GM20431 (cell line): Measurements from ENCODE around the gene BIN2.
"Not testable (repeated sequence)": the region's sequence is repeated elsewhere in the genome, so short reads cannot be mapped to it uniquely, and the experiment has no call there.

Source experiments
- in situ Hi-C: fragments of 300-500 bp; cut with MseI, MboI; formaldehyde crosslinking; loops from one replicate; pipeline ENCODE4 v1.15.0; 2020; ENCODE audit warnings: low sequenced_read_pairs; ENCODE audit not compliant: unreplicated experiment

BIN2 gene

GRCh38 chr12:51348116-51348515, 24.1 kb upstream of the BIN2 start:
- in situ Hi-C loops, result loop anchor here (10.0 kb wide), 1 partner anchor 83 kb away; no protein-coding TSS in a partner anchor

- in situ Hi-C loops, result loop anchor here (10.0 kb wide), 1 partner anchor 82 kb away; no protein-coding TSS in a partner anchor
These were observed 22.6 kb upstream of the BIN2 start, which contains the start of gene CELA1 for GRCh38 chr12:51346581-51346980. TSS of gene CELA1 (minus strand) at chr12:51346679. CDS start at chr12:51346638, 41 bp downstream.

- in situ Hi-C loops, result loop anchor here (10.0 kb wide), 1 partner anchor 81 kb away; no protein-coding TSS in a partner anchor
These were observed 21.7 kb upstream of the BIN2 start for GRCh38 chr12:51345681-51346080.

- in situ Hi-C loops, result loop anchor here (10.0 kb wide), 1 partner anchor 78 kb away; no protein-coding TSS in a partner anchor
These were observed 19.2 kb upstream of the BIN2 start for GRCh38 chr12:51343201-51343600.

- in situ Hi-C loops, result loop anchor here (10.0 kb wide), 1 partner anchor 78 kb away; no protein-coding TSS in a partner anchor
These were observed 18.4 kb upstream of the BIN2 start for GRCh38 chr12:51342416-51342815.

- in situ Hi-C loops, result loop anchor here (10.0 kb wide), 1 partner anchor 77 kb away; no protein-coding TSS in a partner anchor
These were observed 17.5 kb upstream of the BIN2 start for GRCh38 chr12:51341251-51342007.

GRCh38 chr12:51339750-51340149, 15.8 kb upstream of the BIN2 start:
- in situ Hi-C loops, result loop anchor here (10.0 kb wide), 1 partner anchor 75 kb away; no protein-coding TSS in a partner anchor

- in situ Hi-C loops, result not testable (repeated sequence)
These were observed 13.4 kb upstream of the BIN2 start for GRCh38 chr12:51337336-51337735.

- in situ Hi-C loops, result no loop called here
These were observed 12.0 kb upstream of the BIN2 start for GRCh38 chr12:51335931-51336330.

GRCh38 chr12:51334764-51335163, 10.8 kb upstream of the BIN2 start:
- in situ Hi-C loops, result no loop called here

- in situ Hi-C loops, result no loop called here
These were observed 9.6 kb upstream of the BIN2 start for GRCh38 chr12:51333536-51333935.

- in situ Hi-C loops, result no loop called here
These were observed 6.2 kb upstream of the BIN2 start for GRCh38 chr12:51330186-51330585.

- in situ Hi-C loops, result no loop called here
These were observed 5.8 kb upstream of the BIN2 start for GRCh38 chr12:51329742-51330141.

- in situ Hi-C loops, result no loop called here
These were observed 4.6 kb upstream of the BIN2 start for GRCh38 chr12:51328587-51328986.

- in situ Hi-C loops, result no loop called here
These were observed 2.9 kb upstream of the BIN2 start for GRCh38 chr12:51326698-51327439.

GRCh38 chr12:51324953-51325352, 979 bp upstream of the BIN2 start:
- in situ Hi-C loops, result no loop called here

- in situ Hi-C loops, result no loop called here
These were observed 535 bp downstream of the BIN2 start for GRCh38 chr12:51323317-51323960.

- in situ Hi-C loops, result no loop called here
These were observed 1.5 kb downstream of the BIN2 start for GRCh38 chr12:51322452-51322851.

GRCh38 chr12:51321882-51322281, 2.1 kb downstream of the BIN2 start:
- in situ Hi-C loops, result no loop called here

GRCh38 chr12:51320695-51321320, 3.2 kb downstream of the BIN2 start:
- in situ Hi-C loops, result no loop called here
